ENCODE data around the gene ALDOA.
"Not testable (repeated sequence)": the region's sequence is repeated elsewhere in the genome, so short reads cannot be mapped to it uniquely, and the experiment has no call there.

ALDOA gene

DNA sequence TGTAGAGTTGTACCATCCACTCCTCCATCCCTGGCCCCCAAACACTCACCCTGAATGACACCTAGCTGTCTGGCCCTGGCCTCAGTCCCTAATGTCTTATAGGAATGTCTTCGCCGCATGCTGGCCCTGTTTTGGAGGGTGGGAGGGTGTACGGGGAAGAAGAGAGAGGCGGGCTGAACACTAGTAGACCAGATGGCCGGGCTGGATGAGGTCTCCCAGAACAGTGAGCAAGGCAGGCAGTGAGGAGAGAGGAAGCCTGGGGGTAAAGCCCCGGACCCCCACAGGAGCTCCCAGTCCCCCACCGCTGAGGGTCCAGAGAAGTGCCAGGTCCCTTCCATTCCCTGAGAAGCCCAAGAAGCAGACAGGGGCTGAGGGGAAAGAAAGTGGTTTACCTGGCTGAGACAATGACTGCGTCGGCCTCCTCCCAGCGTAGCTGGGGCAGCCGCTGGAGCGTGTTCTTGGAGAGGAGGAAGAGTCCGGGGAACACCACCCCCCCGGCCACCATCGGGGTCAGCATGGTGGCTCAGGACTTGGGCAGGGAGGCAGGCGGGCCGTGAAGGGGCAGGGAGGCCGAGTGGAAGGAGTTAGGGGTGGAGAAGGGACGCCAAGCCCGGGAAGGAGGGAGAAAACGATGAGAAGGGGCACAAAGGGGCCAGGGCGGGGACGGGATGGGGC lies 35.4 kb upstream of the ALDOA start:
- Mint-ChIP-seq H3K4me3 (no peak overlapping the region), H3K36me3 (ENCODE audit: low read depth) (peaks cover 2% of the 10 kb centered on the region), H3K27me3 (ENCODE audit: low read depth) (peaks cover 52% of the 10 kb centered on the region), H3K4me1 (ENCODE audit: low read depth) (peaks cover 8% of the 10 kb centered on the region), H3K27ac (no peak overlapping the region), H3K9me3 (no peaks in the 10 kb centered on the region)

DNA sequence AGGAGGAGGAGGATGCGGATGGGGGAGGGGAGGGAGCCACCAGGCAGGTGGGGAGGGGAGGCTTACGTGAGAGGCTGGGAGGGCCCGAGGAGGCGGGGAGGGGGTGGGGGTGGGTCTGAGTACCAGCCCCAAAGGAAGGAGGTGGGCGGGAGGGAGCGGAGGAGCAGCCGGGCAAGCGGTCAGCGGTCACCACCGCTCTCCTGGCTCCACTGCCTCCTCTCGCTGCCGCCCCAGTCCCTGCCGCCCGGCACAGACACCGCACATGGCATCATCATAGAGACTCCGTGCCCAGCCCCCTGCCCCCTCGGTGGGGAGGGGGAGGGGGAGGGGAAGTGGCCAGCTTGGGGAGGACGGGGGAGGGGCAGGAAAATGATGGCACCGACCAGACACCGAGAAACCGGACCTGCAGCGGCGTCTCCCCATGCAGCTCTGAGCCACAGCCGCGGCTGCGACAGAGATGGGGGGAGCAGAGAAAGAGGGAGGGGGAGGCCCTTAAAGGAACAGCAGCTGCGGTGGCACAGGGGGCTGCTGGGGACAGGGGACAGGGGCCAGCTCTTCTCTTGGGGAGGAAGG lies 34.6 kb upstream of the ALDOA start, which contains the start of gene TLCD3B:
Gene TLCD3B (minus strand): TSS at position 431 of the 573 bp plus-strand sequence. CDS start 744 bp downstream, outside the sequence.
- Mint-ChIP-seq H3K4me3 (no peak within 1 kb of the TSS), H3K27ac (no peak within 1 kb of the TSS), H3K4me1 (ENCODE audit: low read depth) (peaks cover 12% of the 10 kb centered on the region), H3K36me3 (ENCODE audit: low read depth) (peaks cover 2% of the 10 kb centered on the region), H3K9me3 (no peaks in the 10 kb centered on the region), H3K27me3 (ENCODE audit: low read depth) (peaks cover 57% of the 10 kb centered on the region)

DNA sequence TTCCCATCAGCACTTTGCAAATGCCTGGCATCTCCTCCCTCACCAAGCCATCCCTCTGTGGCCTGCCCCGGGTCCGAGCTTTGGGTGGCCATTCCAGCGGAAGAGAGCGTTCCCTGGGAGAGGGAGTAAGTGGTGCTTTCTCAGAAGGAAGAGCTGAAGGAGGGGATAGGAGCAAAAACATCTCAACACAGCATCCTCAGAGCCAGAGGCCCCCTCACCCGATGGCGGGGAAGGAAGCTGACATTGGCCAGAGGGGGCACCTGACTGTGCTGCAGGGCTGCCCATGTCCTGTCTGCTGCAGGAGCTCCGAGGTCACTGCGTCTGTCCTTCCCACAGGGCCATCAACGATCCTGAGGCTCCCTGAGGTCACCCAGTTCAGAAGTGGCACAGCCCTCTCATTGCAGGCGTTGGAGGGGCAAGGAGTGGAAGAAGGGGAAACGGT lies 34.1 kb upstream of the ALDOA start:
- Mint-ChIP-seq H3K4me3 (no peak overlapping the region), H3K36me3 (ENCODE audit: low read depth) (peaks cover 2% of the 10 kb centered on the region), H3K9me3 (no peaks in the 10 kb centered on the region), H3K4me1 (ENCODE audit: low read depth) (peaks cover 12% of the 10 kb centered on the region), H3K27me3 (ENCODE audit: low read depth) (peaks cover 59% of the 10 kb centered on the region), H3K27ac (no peak overlapping the region)

DNA sequence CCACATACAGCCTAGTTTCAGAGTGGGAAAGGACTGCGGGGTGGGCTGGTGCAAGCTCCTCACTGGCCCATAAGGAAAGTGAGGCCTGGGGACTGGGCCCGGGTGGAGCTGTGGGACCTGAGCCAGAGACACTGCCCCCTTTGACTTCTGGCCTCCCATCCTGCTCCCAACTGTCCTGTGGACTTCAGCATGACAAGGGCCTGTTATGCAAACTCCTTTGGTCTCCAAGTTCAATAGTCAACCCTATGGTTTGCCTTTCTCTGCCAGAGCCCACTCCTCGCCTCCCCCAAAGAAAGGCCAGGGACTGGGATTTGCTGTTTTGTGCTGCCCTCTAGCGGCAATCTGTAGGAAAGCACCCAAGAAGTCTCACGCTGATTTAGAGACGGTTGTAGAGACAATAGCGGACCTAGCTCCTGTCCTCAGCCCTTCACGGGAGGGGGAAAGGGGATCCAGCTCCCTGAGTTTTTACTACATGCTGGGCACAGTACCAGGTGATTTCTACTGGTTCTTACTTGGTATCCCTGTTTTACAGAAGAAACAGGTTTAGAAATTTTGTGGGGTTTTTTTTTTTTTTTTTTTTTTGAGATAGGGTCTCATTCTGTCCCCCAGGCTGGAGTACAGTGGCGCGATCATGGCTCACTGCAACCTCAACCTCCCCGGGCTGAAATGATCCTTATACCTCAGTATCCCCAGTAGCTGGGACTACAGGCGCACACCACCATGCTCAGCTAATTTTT lies 33.3 kb upstream of the ALDOA start:
- Mint-ChIP-seq H3K27ac (no peak overlapping the region), H3K4me3 (no peak overlapping the region), H3K9me3 (no peaks in the 10 kb centered on the region), H3K4me1 (ENCODE audit: low read depth) (peaks cover 12% of the 10 kb centered on the region), H3K27me3 (ENCODE audit: low read depth) (peaks cover 54% of the 10 kb centered on the region), H3K36me3 (ENCODE audit: low read depth) (peaks cover 2% of the 10 kb centered on the region)

DNA sequence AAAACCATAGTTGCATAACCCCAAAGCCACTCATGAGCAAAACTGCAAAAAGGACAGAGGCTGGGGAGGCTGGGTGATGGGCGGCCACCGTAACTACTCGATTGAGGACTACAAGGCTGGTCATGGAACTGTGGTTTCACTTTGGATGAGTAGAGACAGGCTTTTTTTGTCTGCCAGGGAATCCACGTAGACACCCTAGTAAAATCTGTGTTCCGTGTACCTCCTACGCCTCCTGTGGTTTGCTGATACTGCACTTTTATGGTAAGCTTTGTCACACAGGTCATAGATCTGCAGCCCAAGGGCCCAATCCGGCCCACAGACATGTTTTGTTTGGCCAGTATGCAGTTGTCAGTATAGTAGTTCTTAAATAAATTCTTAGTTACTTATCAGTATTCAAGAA lies 32.3 kb upstream of the ALDOA start:
- Mint-ChIP-seq H3K27me3 (ENCODE audit: low read depth) (peaks cover 51% of the 10 kb centered on the region), H3K36me3 (ENCODE audit: low read depth) (peaks cover 2% of the 10 kb centered on the region), H3K27ac (no peak overlapping the region), H3K9me3 (no peaks in the 10 kb centered on the region), H3K4me3 (no peak overlapping the region), H3K4me1 (ENCODE audit: low read depth) (peaks cover 10% of the 10 kb centered on the region)

DNA sequence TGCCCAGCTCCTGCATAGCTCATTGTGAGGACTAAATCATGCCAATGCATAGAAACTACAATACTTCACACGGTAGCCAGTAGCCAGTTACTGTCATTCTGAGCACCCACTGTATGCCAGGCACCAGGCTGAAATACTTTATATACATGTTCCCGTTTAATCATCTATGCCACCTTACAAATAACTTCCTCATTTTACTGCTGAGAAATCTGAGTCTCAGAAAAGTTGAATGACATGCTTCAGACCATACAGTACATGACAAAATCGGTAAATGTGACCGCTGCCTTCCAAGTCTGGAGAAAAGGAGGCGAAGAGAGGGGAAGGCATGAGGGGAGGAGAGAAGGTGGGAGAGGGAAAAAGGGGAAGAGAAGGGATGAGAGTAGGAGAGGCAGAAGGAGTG lies 25.3 kb upstream of the ALDOA start:
- peaks cover 26% of the 10 kb centered on the region for H3K27me3 Mint-ChIP-seq (ENCODE audit: low read depth)
- H3K4me1 Mint-ChIP-seq (ENCODE audit: low read depth), result peaks cover 5% of the 10 kb centered on the region
- no peaks in the 10 kb centered on the region for H3K9me3 Mint-ChIP-seq
- no peaks in the 10 kb centered on the region for H3K36me3 Mint-ChIP-seq (ENCODE audit: low read depth)
- H3K27ac Mint-ChIP-seq, result no peak overlapping the region
- H3K4me3 Mint-ChIP-seq, result no peak overlapping the region

DNA sequence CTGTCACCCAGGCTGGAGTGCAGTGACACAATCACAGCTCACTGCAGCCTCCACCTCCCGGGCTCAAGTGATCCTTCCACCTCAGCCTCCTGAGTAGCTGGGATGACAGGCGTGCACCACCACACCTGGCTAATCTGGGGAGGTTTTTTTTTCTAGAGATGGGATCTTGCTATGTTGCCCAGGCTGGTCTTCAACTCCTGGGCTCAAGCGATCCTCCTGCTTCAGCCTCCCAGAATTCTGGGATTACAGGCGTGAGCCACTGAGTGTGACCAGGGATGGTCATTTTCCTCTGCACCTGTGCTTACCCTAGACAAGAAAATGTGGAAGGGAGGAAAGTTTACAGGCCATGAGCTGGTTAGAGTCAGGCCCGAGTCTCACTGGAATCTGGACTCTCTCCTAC lies 24.9 kb upstream of the ALDOA start:
- not testable (repeated sequence) for H3K27ac Mint-ChIP-seq; H3K4me1 Mint-ChIP-seq (ENCODE audit: low read depth); H3K9me3 Mint-ChIP-seq; H3K4me3 Mint-ChIP-seq; H3K36me3 Mint-ChIP-seq (ENCODE audit: low read depth)
- H3K27me3 Mint-ChIP-seq (ENCODE audit: low read depth), result peaks cover 22% of the 10 kb centered on the region

DNA sequence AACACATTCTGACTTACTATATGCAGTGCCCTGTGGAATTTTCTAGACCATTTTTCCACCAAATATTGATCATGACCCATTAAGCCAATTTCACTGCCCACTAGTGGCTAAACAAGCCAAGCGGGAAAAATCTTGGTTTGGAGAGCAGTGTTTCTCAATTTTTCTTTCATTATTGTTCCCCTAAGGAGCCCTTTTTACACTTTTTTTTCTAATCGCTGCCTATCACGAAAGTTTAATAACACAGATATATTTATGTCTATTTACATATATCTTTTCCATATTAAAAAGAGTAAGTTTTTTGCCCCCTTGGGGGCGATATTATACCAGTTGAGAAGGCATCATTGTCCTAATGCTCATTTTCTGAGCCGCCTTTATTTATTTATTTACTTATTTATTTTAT lies 23.7 kb upstream of the ALDOA start:
- Mint-ChIP-seq H3K27me3 (ENCODE audit: low read depth) (peaks cover 20% of the 10 kb centered on the region), H3K4me1 (ENCODE audit: low read depth) (peaks cover 4% of the 10 kb centered on the region), H3K4me3 (no peak overlapping the region), H3K9me3 (no peaks in the 10 kb centered on the region), H3K36me3 (ENCODE audit: low read depth) (no peaks in the 10 kb centered on the region), H3K27ac (no peak overlapping the region)

DNA sequence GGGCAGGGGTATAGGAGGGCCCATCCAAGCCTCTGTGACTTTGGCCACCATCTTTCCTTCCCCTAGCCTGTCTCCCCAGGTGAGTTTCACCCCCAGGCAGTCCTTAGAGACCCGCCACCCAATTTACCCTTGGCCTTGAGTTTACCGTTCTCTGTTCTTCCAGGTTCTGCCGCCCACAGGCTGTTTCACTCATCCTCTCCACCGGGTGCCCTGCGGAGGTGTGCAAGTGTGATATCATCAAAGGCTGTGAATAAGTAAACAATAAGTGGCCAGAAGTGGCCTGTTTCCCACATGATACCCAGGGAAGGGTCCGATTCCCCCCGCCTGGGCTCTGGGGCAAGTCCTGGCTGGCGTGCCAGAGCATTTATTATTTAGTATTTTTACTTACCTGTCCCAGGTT lies 19.4 kb upstream of the ALDOA start:
- Mint-ChIP-seq H3K36me3 (ENCODE audit: low read depth) (no peaks in the 10 kb centered on the region), H3K9me3 (no peaks in the 10 kb centered on the region), H3K27ac (no peak overlapping the region), H3K4me3 (no peak overlapping the region), H3K4me1 (ENCODE audit: low read depth) (peaks cover 4% of the 10 kb centered on the region), H3K27me3 (ENCODE audit: low read depth) (peaks cover 11% of the 10 kb centered on the region)

DNA sequence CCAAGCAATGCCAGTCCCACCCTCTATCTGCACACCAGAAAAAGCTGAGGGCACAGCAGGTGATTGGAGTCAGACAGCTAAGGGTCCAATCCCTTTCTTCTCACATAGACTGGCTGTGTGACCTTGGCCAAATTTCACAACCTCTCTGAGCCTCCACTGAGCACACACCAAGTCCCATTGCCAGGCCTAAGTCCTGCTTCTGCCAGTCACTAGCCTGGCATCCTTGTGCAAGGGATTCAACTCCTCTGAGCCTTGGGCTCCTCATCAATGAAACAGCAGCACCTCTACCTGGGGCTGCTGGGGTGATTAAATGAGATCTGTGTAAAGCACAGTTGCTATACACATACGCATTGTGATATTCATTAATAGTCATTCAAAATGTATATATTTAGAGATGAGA lies 19.0 kb upstream of the ALDOA start:
- Mint-ChIP-seq H3K36me3 (ENCODE audit: low read depth) (no peaks in the 10 kb centered on the region), H3K27ac (no peak overlapping the region), H3K4me3 (no peak overlapping the region)

DNA sequence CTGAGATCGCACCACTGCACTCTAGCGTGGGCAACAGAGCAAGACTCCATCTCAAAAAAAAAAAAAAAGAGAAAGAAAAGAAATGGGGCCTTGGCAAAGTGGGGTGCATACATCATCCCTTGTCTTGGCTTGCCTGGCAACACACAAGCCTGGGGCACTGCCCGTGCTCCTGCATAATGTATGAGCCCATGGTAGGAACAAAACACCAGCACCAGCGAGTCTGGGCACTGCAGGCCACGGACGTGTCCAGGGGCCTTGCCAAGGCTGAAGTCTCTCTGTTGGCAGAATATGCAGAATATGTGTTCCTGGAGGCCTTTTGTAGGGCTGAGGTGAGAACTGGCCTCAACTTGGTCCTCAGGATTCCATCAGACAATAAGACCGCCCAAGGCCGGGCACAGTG lies 15.7 kb upstream of the ALDOA start:
- Mint-ChIP-seq H3K27ac (no peak overlapping the region), H3K27me3 (ENCODE audit: low read depth) (peaks cover 7% of the 10 kb centered on the region), H3K4me3 (no peak overlapping the region), H3K9me3 (no peaks in the 10 kb centered on the region), H3K4me1 (ENCODE audit: low read depth) (peaks cover 17% of the 10 kb centered on the region), H3K36me3 (ENCODE audit: low read depth) (no peaks in the 10 kb centered on the region)

More for the DNA sequence above, 19.0 kb upstream of the ALDOA start:
- H3K4me1 Mint-ChIP-seq (ENCODE audit: low read depth), result peaks cover 6% of the 10 kb centered on the region
- no peaks in the 10 kb centered on the region for H3K9me3 Mint-ChIP-seq
- peaks cover 9% of the 10 kb centered on the region for H3K27me3 Mint-ChIP-seq (ENCODE audit: low read depth)

DNA sequence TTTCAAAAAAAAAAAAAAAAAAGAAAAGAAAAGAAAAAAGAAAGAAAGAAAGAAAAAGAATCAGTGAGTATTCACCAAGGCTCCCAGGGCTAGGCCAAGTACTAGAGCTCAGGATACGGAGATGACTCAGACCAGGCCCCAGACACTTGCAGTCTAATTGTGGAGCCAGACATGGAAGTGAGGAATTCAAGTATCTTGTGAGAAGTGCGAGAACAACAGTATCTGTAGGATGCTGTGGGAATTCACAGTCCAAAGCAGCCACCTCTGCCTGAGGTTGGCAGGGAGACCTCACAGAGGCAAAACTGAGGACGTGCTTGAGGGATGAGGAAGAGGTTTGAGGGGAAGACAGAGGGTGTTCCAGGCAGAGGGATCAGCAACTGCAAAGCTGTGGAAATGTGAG lies 14.0 kb upstream of the ALDOA start:
- Mint-ChIP-seq H3K27me3 (ENCODE audit: low read depth) (peaks cover 7% of the 10 kb centered on the region), H3K9me3 (no peaks in the 10 kb centered on the region), H3K4me1 (ENCODE audit: low read depth) (peaks cover 18% of the 10 kb centered on the region), H3K36me3 (ENCODE audit: low read depth) (no peaks in the 10 kb centered on the region), H3K4me3 (peak overlapping the region; percentile 87), H3K27ac (peak overlapping the region; percentile 91)

DNA sequence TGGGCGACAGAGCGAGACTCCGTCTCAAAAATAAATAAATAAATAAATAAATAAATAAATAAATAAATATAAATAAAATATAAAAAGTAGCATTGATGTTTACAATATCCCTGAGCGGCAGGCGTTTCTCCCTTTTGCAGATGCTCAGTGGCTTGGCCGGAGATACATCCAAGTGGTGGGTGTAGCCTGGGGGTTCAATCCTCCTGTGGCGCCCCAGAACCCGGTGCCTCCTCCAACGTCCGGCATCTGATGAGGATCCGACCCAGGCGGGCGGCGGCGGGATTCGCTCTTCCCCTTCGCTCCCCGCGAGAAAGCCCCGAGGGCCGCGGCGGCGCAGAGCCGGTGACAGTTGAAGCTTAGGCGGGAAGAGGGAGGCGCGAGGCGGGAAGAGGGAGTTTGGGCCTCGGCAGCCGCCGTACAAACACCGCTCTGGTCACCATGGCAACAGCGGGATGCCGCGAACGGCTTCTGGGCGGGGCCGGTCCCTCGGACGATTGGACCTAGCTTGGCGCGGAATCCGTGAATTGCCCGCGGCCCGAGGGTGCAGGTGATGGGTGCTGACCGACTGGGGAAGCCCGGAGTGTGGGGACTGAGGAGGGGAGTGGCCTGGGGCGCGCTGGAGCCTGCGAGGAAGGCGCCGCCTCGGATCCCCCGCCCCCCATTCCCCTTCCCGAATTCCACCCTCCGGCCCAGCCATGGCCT lies 12.7 kb upstream of the ALDOA start:
- no peaks in the 10 kb centered on the region for H3K27me3 Mint-ChIP-seq (ENCODE audit: low read depth)
- peak overlapping the region; percentile 86 for H3K4me3 Mint-ChIP-seq
- H3K9me3 Mint-ChIP-seq, result no peaks in the 10 kb centered on the region
- no peaks in the 10 kb centered on the region for H3K36me3 Mint-ChIP-seq (ENCODE audit: low read depth)
- peaks cover 18% of the 10 kb centered on the region for H3K4me1 Mint-ChIP-seq (ENCODE audit: low read depth)
- H3K27ac Mint-ChIP-seq, result peak overlapping the region; percentile 62

DNA sequence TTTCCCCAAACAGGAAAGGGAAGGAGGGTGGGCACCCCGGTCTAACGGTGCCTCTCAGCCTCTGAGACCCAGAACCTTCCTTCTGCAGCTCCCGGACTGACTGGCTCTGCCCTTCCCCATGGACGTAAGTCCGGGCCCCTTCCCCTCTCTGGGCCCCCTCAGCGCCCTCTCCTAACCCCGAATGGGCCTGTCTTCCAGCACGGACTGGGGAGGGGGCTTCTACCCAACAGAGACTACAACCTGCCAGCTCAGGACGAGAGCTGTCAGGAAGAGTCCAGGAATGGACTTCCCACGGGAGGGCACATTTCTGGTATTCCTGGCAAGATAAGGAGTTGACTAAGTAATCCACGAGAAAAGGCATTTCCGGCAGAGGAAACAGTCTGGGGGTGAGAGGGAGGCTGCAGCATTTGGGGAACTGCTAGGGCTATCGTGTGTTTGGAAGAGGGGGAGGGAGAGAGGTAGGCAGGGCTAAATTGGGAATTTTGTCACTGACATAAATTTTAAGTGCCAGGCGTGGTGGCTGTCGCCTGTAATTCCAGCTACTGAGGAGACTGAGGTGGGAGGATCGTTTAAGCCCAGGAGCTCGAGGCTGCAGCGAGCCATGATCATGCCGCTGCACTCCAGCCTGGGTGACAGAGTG lies 12.1 kb upstream of the ALDOA start:
- H3K4me1 Mint-ChIP-seq (ENCODE audit: low read depth), result peaks cover 18% of the 10 kb centered on the region
- H3K4me3 Mint-ChIP-seq, result peak overlapping the region; percentile 86
- H3K27ac Mint-ChIP-seq, result no peak overlapping the region
- no peaks in the 10 kb centered on the region for H3K9me3 Mint-ChIP-seq
- H3K27me3 Mint-ChIP-seq (ENCODE audit: low read depth), result no peaks in the 10 kb centered on the region
- no peaks in the 10 kb centered on the region for H3K36me3 Mint-ChIP-seq (ENCODE audit: low read depth)

Measured in T-helper 1 cell treated with Interleukin-12 subunit alpha and Interleukin-12 subunit beta and Interleukin-4 antibody, amounts not matched to agents 30 μg/mL and 1 μg/mL, for 36 hours (primary cell).